ENCODE data around the gene PLXNA4. TPM values are rescaled to one million over a fixed set of nuclear protein-coding genes. Genes with fewer than 3 reads are reported as not detected.

The PLXNA4 gene
- total RNA-seq, 1 experiment from 2014 or later: 0.10 TPM

- ATAC-seq (no peak), DNase-seq (ENCODE audit: low read depth, low spot score) (no peak)
- Histone ChIP-seq H3K4me3 (ENCODE audit: low read depth in 2 of 2, low read length in 2 of 2) (no peak overlapping the region), H3K27ac (ENCODE audit: low read length) (no peak overlapping the region), H3K4me1 (ENCODE audit: control insufficient read depth, insufficient read depth, low read length) (no peaks in the 10 kb centered on the region), H3K27me3 (ENCODE audit: control insufficient read depth, insufficient read depth, low read length) (no peaks in the 10 kb centered on the region; the same call in 1 of the 2 replicates), H3K36me3 (ENCODE audit: control insufficient read depth, insufficient read depth, low read length) (no peaks in the 10 kb centered on the region), H3K9me3 (ENCODE audit: control insufficient read depth, insufficient read depth, low read depth, low read length) (no peaks in the 10 kb centered on the region)
- ChIA-PET CTCF (no interaction called here), POLR2A (no interaction called here)
- no peak for TF ChIP-seq REST (IDR thresholded peaks at IDR 0.05; ENCODE audit: insufficient read depth in 1 of 2, low read depth in 2 of 2, low read length in 1 of 2)
- TF ChIP-seq CTCF (IDR thresholded peaks at IDR 0.05): no peak
- TF ChIP-seq POLR2AphosphoS5 (IDR thresholded peaks at IDR 0.05; ENCODE audit: low read depth, low read length): no peak
- no peak for TF ChIP-seq SIN3A (IDR thresholded peaks at IDR 0.05; ENCODE audit: borderline replicate concordance, insufficient read depth, low read depth, low read length)
- TF ChIP-seq TCF7L2 (IDR thresholded peaks at IDR 0.05; ENCODE audit: low read depth, low read length): no peak
- intact Hi-C loops (cut with micrococcal nuclease; ENCODE audit: unreplicated experiment) (no loop called here), in situ Hi-C loops (cut with HindIII; ENCODE audit: low pct_unique_long_range_greater_than_20kb, low sequenced_read_pairs) (no loop called here)
- no TSS peak for BruUV-seq (replicated peaks)
Observed at GRCh38 chr7:132193898-132194297, 382.4 kb downstream of the PLXNA4 start.

GRCh38 chr7:132192809-132193208, 383.5 kb downstream of the PLXNA4 start:
- no peaks in the 10 kb centered on the region for H3K4me1 ChIP-seq (ENCODE audit: control insufficient read depth, insufficient read depth, low read length)
- TF ChIP-seq SIN3A (IDR thresholded peaks at IDR 0.05; ENCODE audit: borderline replicate concordance, insufficient read depth, low read depth, low read length) (no peak), TCF7L2 (IDR thresholded peaks at IDR 0.05; ENCODE audit: low read depth, low read length) (no peak), POLR2AphosphoS5 (IDR thresholded peaks at IDR 0.05; ENCODE audit: low read depth, low read length) (no peak), CTCF (IDR thresholded peaks at IDR 0.05) (no peak), REST (IDR thresholded peaks at IDR 0.05; ENCODE audit: insufficient read depth in 1 of 2, low read depth in 2 of 2, low read length in 1 of 2) (no peak)
- in situ Hi-C loops (cut with HindIII; ENCODE audit: low pct_unique_long_range_greater_than_20kb, low sequenced_read_pairs) (no loop called here), intact Hi-C loops (cut with micrococcal nuclease; ENCODE audit: unreplicated experiment) (no loop called here)
- CTCF ChIA-PET: no interaction called here
- H3K27ac ChIP-seq (ENCODE audit: low read length): no peak overlapping the region
- DNase-seq (ENCODE audit: low read depth, low spot score) (no peak), ATAC-seq (no peak)
- H3K9me3 ChIP-seq (ENCODE audit: control insufficient read depth, insufficient read depth, low read depth, low read length): no peaks in the 10 kb centered on the region
- BruUV-seq (replicated peaks): no TSS peak
- H3K36me3 ChIP-seq (ENCODE audit: control insufficient read depth, insufficient read depth, low read length): no peaks in the 10 kb centered on the region
- no peak overlapping the region for H3K4me3 ChIP-seq (ENCODE audit: low read depth in 2 of 2, low read length in 2 of 2)
- H3K27me3 ChIP-seq (ENCODE audit: control insufficient read depth, insufficient read depth, low read length): no peaks in the 10 kb centered on the region; the same call in 1 of the 2 replicates
- POLR2A ChIA-PET: no interaction called here

Data from Panc1 (cell line).